HepG2 (cell line): ENCODE results near the gene SCEL. TPM values are rescaled to one million over a fixed set of nuclear protein-coding genes. Genes with fewer than 3 reads are reported as not detected.

Experiments
- ATAC-seq: fragments of 200-7000 bp; cut with Tn5 transposase; 3 replicates; pipeline ENCODE4 v1.9.1; 2020; ENCODE audit warnings: mild to moderate bottlenecking, moderate library complexity
- BruUV-seq: library from RNA; stranded (reverse); fragments of 400-500 nt; replicated peaks from 2 replicates; lab custom pipeline; 2021; lab: Mats Ljungman, UMichigan
- CTCF ChIA-PET: fragments of 300-600 bp; formaldehyde crosslinking; extraction: SDS; loops from one replicate; lab custom pipeline; 2021; ENCODE audit warnings: low total read pairs, inconsistent platforms, low intra/inter-chr PET ratio; lab: Yijun Ruan, JAX
- POLR2A ChIA-PET: fragments of 350-600 bp; sonication (Branson Sonifier 250); formaldehyde crosslinking; loops from one replicate; lab custom pipeline; 2020; ENCODE audit warnings: antibody characterized with exemption, inconsistent platforms; lab: Yijun Ruan, JAX
- DNase-seq: peaks from one replicate; pipeline ENCODE4 v3.0.0-alpha.2; 2015; ENCODE audit warnings: low spot score
- FAIRE-seq: peaks from 3 replicates; lab custom pipeline; 2011; peaks lifted over from hg19 to GRCh38; lab: Jason Lieb, UNC
- H2AFZ ChIP-seq: one replicate; pipeline ENCODE4 v1.6.1; 2011; ENCODE audit warnings: low read length, inconsistent platforms
- H3K27ac ChIP-seq: fragments of 300-600 bp; 3 replicates; pipeline ENCODE4 v1.8.0; 2011; ENCODE audit warnings: mixed run types, mild to moderate bottlenecking, mixed read lengths, low read length, inconsistent platforms; ENCODE audit not compliant: insufficient read depth; ENCODE audit errors: extremely low read length
- H3K27me3 ChIP-seq, 2 experiments: fragments of 200-600 bp in 1 of 2; 2 replicates in 1 of 2; 3 replicates in 1 of 2; pipeline versions ENCODE4 v1.6.0 to v1.8.0; 2011; ENCODE audit warnings: low read length in 2 of 2, mild to moderate bottlenecking in 2 of 2, moderate library complexity in 2 of 2, inconsistent platforms in 1 of 2; ENCODE audit not compliant: insufficient read depth in 2 of 2, control insufficient read depth in 1 of 2
- H3K36me3 ChIP-seq, 2 experiments: fragments of 200-600 bp in 1 of 2; replicated peaks in 1 of 2; 2 replicates in 1 of 2; 3 replicates in 1 of 2; pipeline versions ENCODE4 v1.5.1 to v1.8.0; 2011; ENCODE audit warnings: low read length in 2 of 2, inconsistent platforms in 1 of 2; ENCODE audit not compliant: insufficient read depth in 2 of 2, control insufficient read depth in 1 of 2
- H3K4me1 ChIP-seq: 2 replicates; pipeline ENCODE4 v1.5.1; 2012; ENCODE audit warnings: low read length, inconsistent platforms; ENCODE audit not compliant: insufficient read depth
- H3K4me2 ChIP-seq: 2 replicates; pipeline ENCODE4 v1.6.0; 2011; ENCODE audit warnings: low read depth, low read length, inconsistent platforms
- H3K4me3 ChIP-seq, 3 experiments: fragments of 200-600 bp in 1 of 3; sonication (generic), shearing (Covaris generic) in 1 of 3; replicated peaks in 1 of 3; 2 replicates each; pipeline ENCODE4 v1.5.1; 2011 to 2016; ENCODE audit warnings: low read length in 3 of 3, inconsistent platforms in 2 of 3, low read depth in 2 of 3, mild to moderate bottlenecking in 2 of 3, control low read depth in 1 of 3, mixed read lengths in 1 of 3; ENCODE audit not compliant: insufficient read depth in 1 of 3
- H3K79me2 ChIP-seq: one replicate; pipeline ENCODE4 v1.6.1; 2011; ENCODE audit warnings: low read length, inconsistent platforms; ENCODE audit not compliant: insufficient read depth
- H3K9ac ChIP-seq: 2 replicates; pipeline ENCODE4 v1.6.0; 2011; ENCODE audit warnings: mild to moderate bottlenecking, low read depth, low read length, inconsistent platforms; ENCODE audit not compliant: insufficient read depth
- H3K9me3 ChIP-seq: 2 replicates; pipeline ENCODE4 v1.5.1; 2012; ENCODE audit warnings: mild to moderate bottlenecking, low read length
- H4K20me1 ChIP-seq: 2 replicates; pipeline ENCODE4 v1.6.0; 2011; ENCODE audit warnings: inconsistent platforms, mild to moderate bottlenecking, low read length, moderate library complexity; ENCODE audit not compliant: insufficient read depth
- CEBPB ChIP-seq: IDR thresholded peaks from 2 replicates; pipeline ENCODE4 v1.6.1; 2011; ENCODE audit warnings: low read depth, low read length, improper control_type of control experiment, borderline replicate concordance
- ZBTB42 ChIP-seq: sonication (generic); formaldehyde crosslinking; IDR thresholded peaks from 2 replicates; pipeline ENCODE4 v1.5.0; 2020; ENCODE audit warnings: mild to moderate bottlenecking, missing genetic modification reagents
- ZNF816 ChIP-seq: sonication (generic); formaldehyde crosslinking; IDR thresholded peaks from 2 replicates; pipeline ENCODE4 v1.8.0; 2022; ENCODE audit warnings: missing genetic modification reagents, mild to moderate bottlenecking, borderline replicate concordance
- ZNF841 ChIP-seq: sonication (generic); formaldehyde crosslinking; IDR thresholded peaks from 2 replicates; pipeline ENCODE4 v1.8.1; 2023; ENCODE audit warnings: missing genetic modification reagents, borderline replicate concordance
- ZSCAN25 ChIP-seq: sonication (generic); formaldehyde crosslinking; IDR thresholded peaks from 2 replicates; pipeline ENCODE4 v1.8.0; 2022; ENCODE audit warnings: mild to moderate bottlenecking, missing genetic modification reagents
- WGBS: methylation state at CpG from one replicate; pipeline ENCODE4 v1.1.6; 2017; ENCODE audit warnings: low lambda C conversion rate; 5-methylcytosine and 5-hydroxymethylcytosine counted together
- in situ Hi-C: cut with HindIII; loops from 2 replicates; pipeline ENCODE4 v1.10.0; 2017; ENCODE audit warnings: low pct_unique_long_range_greater_than_20kb; ENCODE audit not compliant: extremely low pct_ligation_motif_present
- intact Hi-C: fragments of 100-400 bp; cut with micrococcal nuclease; formaldehyde crosslinking; loops from one replicate; pipeline ENCODE4 v1.10.0; 2022; ENCODE audit not compliant: unreplicated experiment
- polyA plus RNA-seq, 8 experiments: library from polyadenylated mRNA; depleted of rRNA in 3 of 8; stranded (reverse) in 7 of 8; unstranded in 1 of 8; fragments of >200 nt; fragmentation: Illumina TruSeq in 4 of 8; extraction: Trizol in 4 of 8; gene quantifications; 2 replicates each; pipeline versions ENCODE4 v1.2.1 to v1.2.3, GENCODE V29; 2011 to 2016; ENCODE audit warnings: low read depth in 4 of 8, missing spikeins in 1 of 8, mixed read lengths in 1 of 8; ENCODE audit not compliant: insufficient read depth in 1 of 8
- total RNA-seq, 5 experiments: library from RNA; depleted of rRNA; stranded (reverse); fragments of >200 nt; fragmentation: Illumina TruSeq; extraction: Trizol; gene quantifications; 2 replicates each; pipeline ENCODE4 v1.2.3, GENCODE V29; 2016; ENCODE audit warnings: low read depth in 1 of 5
- TF ChIP-seq, protein P1 (sequence below): sonication (generic); formaldehyde crosslinking; IDR thresholded peaks from 2 replicates; pipeline ENCODE4 v1.9.0; 2022; ENCODE audit warnings: missing genetic modification reagents, mild to moderate bottlenecking, borderline replicate concordance
- TF ChIP-seq, protein P2 (sequence below): sonication (generic); formaldehyde crosslinking; IDR thresholded peaks from 2 replicates; pipeline ENCODE4 v1.5.0; 2020; ENCODE audit warnings: missing genetic modification reagents
- TF ChIP-seq, protein P3 (sequence below): sonication (generic); formaldehyde crosslinking; conservative IDR thresholded peaks from 2 replicates; pipeline ENCODE4 v1.4.0; 2020; ENCODE audit warnings: missing genetic modification reagents

The SCEL gene
- total and polyA plus RNA-seq, 2 of the 13 experiments (the other 11 are each of a cell fraction or from before 2014, with no cell fraction given), result not detected

- TF ChIP-seq ZBTB42 (CRISPR knock-in tag) (no peak), ZSCAN25 (CRISPR knock-in tag) (no peak)
- TF ChIP-seq, protein P1, sequence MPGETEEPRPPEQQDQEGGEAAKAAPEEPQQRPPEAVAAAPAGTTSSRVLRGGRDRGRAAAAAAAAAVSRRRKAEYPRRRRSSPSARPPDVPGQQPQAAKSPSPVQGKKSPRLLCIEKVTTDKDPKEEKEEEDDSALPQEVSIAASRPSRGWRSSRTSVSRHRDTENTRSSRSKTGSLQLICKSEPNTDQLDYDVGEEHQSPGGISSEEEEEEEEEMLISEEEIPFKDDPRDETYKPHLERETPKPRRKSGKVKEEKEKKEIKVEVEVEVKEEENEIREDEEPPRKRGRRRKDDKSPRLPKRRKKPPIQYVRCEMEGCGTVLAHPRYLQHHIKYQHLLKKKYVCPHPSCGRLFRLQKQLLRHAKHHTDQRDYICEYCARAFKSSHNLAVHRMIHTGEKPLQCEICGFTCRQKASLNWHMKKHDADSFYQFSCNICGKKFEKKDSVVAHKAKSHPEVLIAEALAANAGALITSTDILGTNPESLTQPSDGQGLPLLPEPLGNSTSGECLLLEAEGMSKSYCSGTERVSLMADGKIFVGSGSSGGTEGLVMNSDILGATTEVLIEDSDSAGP (CRISPR knock-in tag), result no peak
Measured at GRCh38 chr13:77536358-77536757, 852 bp downstream of the SCEL start (continued).

DNA sequence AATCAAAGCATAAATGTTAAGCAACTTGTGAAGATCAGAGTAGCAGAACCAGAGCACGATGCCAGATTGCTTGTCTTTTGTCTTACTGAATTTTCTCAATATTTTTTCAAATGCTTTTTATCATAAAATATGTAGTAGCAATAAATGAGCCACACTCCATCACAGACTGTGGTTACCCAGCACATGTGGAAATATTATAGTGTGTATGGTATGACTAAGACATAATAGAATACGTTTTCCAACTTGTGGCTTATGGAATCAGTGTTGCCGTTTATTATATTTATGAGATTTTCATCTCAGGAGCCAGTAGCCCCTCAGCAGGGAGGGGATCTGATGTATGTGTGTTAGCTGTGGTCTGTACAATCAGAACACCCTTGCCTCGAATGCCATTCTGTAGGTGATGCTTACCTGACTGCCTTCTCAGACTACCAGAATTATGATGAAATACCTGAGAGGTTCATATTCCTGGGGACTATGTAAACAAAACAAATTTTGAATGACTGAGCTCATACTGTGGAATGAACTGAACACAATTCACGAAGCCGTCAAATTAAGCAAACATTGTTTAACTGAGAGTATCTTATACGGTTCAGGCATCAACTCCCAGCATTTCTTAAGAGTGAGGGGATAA, 1.9 kb downstream of the SCEL start:
- TF ChIP-seq, protein P2, sequence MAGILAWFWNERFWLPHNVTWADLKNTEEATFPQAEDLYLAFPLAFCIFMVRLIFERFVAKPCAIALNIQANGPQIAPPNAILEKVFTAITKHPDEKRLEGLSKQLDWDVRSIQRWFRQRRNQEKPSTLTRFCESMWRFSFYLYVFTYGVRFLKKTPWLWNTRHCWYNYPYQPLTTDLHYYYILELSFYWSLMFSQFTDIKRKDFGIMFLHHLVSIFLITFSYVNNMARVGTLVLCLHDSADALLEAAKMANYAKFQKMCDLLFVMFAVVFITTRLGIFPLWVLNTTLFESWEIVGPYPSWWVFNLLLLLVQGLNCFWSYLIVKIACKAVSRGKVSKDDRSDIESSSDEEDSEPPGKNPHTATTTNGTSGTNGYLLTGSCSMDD, result no peak
- no peak for TF ChIP-seq ZNF816
- no peak for TF ChIP-seq ZNF841 (CRISPR knock-in tag)
- TF ChIP-seq, protein P3, sequence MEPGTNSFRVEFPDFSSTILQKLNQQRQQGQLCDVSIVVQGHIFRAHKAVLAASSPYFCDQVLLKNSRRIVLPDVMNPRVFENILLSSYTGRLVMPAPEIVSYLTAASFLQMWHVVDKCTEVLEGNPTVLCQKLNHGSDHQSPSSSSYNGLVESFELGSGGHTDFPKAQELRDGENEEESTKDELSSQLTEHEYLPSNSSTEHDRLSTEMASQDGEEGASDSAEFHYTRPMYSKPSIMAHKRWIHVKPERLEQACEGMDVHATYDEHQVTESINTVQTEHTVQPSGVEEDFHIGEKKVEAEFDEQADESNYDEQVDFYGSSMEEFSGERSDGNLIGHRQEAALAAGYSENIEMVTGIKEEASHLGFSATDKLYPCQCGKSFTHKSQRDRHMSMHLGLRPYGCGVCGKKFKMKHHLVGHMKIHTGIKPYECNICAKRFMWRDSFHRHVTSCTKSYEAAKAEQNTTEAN, result no peak
- TF ChIP-seq CEBPB, result peak; percentile 12; the same call in 1 of the 2 replicates
- Histone ChIP-seq H3K4me1 (no peaks in the 10 kb centered on the region), H3K4me3 (no peak overlapping the region), H4K20me1 (no peaks in the 10 kb centered on the region), H3K27ac (no peak overlapping the region), H3K9me3 (no peaks in the 10 kb centered on the region), H3K79me2 (no peaks in the 10 kb centered on the region), H3K4me2 (no peak overlapping the region), H3K9ac (no peak overlapping the region), H2AFZ (no peak overlapping the region), H3K36me3 (no peaks in the 10 kb centered on the region), H3K27me3 (no peaks in the 10 kb centered on the region; a peak in 1 of 5 replicates)
- ATAC-seq (no peak), FAIRE-seq (no peak), DNase-seq (no peak)
- ChIA-PET CTCF (no interaction called here), POLR2A (no interaction called here)
- intact Hi-C loops, result no loop called here
- WGBS, result 9% methylated on average over 7 of the region's 7 CpGs
- no TSS peak for BruUV-seq
- in situ Hi-C loops, result no loop called here
